GM18519 (cell line): Measurements from ENCODE around the gene TMEM132D.

Experiments
- ATAC-seq: cut with Tn5 transposase; IDR thresholded peaks from one replicate; pipeline ENCODE4 v1.9.1; 2021; ENCODE audit warnings: mild to moderate bottlenecking, moderate library complexity; ENCODE audit not compliant: unreplicated experiment, low FRiP score

The TMEM132D gene

GRCh38 chr12:129753586-129753985 is 150.2 kb downstream of the TMEM132D start:
- ATAC-seq: no peak

GRCh38 chr12:129750421-129750820 is 153.4 kb downstream of the TMEM132D start:
- no peak for ATAC-seq

- ATAC-seq: no peak
These were observed 157.5 kb downstream of the TMEM132D start for GRCh38 chr12:129746318-129746717.

- ATAC-seq: no peak
These were observed 174.7 kb downstream of the TMEM132D start for GRCh38 chr12:129729170-129729569.

GRCh38 chr12:129727100-129727499 is 176.7 kb downstream of the TMEM132D start:
- ATAC-seq: no peak

- no peak for ATAC-seq
These were observed 180.6 kb downstream of the TMEM132D start for GRCh38 chr12:129723260-129723659.

GRCh38 chr12:129720618-129721017 is 183.2 kb downstream of the TMEM132D start:
- no peak for ATAC-seq

- ATAC-seq: no peak
These were observed 184.4 kb downstream of the TMEM132D start for GRCh38 chr12:129719416-129719815.

GRCh38 chr12:129717438-129717837 is 186.4 kb downstream of the TMEM132D start:
- ATAC-seq: no peak

- ATAC-seq: no peak
These were observed 187.0 kb downstream of the TMEM132D start for GRCh38 chr12:129716825-129717224.

GRCh38 chr12:129706716-129707115 is 197.1 kb downstream of the TMEM132D start:
- no peak for ATAC-seq

- no peak for ATAC-seq
These were observed 199.5 kb downstream of the TMEM132D start for GRCh38 chr12:129704232-129704830.

- ATAC-seq: no peak
These were observed 202.2 kb downstream of the TMEM132D start for GRCh38 chr12:129701631-129702101.

- ATAC-seq: no peak
These were observed 203.8 kb downstream of the TMEM132D start for GRCh38 chr12:129700036-129700435.

- no peak for ATAC-seq
These were observed 206.9 kb downstream of the TMEM132D start for GRCh38 chr12:129696926-129697325.

GRCh38 chr12:129696405-129696804 is 207.4 kb downstream of the TMEM132D start:
- ATAC-seq: no peak

GRCh38 chr12:129693731-129694130 is 210.1 kb downstream of the TMEM132D start:
- ATAC-seq: no peak

- no peak for ATAC-seq
These were observed 216.1 kb downstream of the TMEM132D start for GRCh38 chr12:129687731-129688130.

- ATAC-seq: no peak
These were observed 222.0 kb downstream of the TMEM132D start for GRCh38 chr12:129681830-129682229.

- no peak for ATAC-seq
These were observed 222.7 kb downstream of the TMEM132D start for GRCh38 chr12:129681151-129681550.

- no peak for ATAC-seq
These were observed 227.4 kb downstream of the TMEM132D start for GRCh38 chr12:129676411-129676810.

GRCh38 chr12:129675947-129676346 is 227.9 kb downstream of the TMEM132D start:
- no peak for ATAC-seq

GRCh38 chr12:129675496-129675895 is 228.3 kb downstream of the TMEM132D start:
- no peak for ATAC-seq
